Esophagus mucosa (tissue), 1 donor: ENCODE data around the gene INSR. TPM values are rescaled to one million over a fixed set of nuclear protein-coding genes. Genes with fewer than 3 reads are reported as not detected.
"Not testable (repeated sequence)": the region's sequence is repeated elsewhere in the genome, so short reads cannot be mapped to it uniquely, and the experiment has no call there.

Experiments
- ATAC-seq: fragments of 200-7000 bp; cut with Tn5 transposase; one replicate; pipeline ENCODE4 v1.9.1; 2020
- total RNA-seq: library from RNA; stranded (reverse); gene quantifications from one replicate; pipeline ENCODE4 v1.2.4, GENCODE V29; 2023
- donor health status: DM: yes; HTN: yes; CAD: no.

INSR gene
- total RNA-seq, 1 donor from 2014 or later = 6.9 TPM

DNA sequence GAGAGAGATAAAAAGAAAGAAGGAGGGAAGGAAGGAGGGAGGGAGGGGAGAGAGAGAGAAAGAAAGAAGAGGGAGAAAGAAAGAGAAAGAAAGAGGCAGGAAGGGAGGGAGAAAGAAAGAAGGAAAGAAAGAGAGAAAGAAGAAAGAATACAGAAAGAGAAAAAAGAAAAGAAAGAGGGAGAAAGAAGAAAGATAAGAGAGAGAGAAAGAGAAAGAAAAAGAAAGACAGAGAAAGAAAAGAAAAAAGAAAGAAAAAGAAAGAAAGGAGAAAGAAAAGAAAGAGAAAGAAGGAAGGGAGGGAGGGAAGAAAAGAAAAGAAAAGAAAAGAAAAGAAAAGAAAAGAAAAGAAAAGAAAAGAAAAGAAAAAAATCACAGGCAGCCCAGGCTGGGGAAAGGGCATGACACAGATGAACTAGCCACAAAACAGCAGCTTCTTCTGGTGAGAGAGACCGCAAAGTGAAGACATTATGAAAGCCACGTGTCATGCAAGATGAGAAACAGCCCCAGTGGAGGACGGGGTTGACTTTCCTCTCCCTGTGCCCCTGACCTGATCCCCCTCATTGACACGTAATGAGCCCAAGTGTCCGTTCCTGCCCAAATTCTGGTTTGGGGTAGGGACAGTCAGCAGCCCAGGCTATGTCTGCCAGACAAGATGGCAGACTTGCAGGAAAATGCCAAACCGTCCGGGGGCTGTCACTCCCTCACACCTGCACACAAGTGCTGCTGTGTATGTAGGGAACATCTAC is 102.1 kb downstream of the INSR start:
- no peak for ATAC-seq

DNA sequence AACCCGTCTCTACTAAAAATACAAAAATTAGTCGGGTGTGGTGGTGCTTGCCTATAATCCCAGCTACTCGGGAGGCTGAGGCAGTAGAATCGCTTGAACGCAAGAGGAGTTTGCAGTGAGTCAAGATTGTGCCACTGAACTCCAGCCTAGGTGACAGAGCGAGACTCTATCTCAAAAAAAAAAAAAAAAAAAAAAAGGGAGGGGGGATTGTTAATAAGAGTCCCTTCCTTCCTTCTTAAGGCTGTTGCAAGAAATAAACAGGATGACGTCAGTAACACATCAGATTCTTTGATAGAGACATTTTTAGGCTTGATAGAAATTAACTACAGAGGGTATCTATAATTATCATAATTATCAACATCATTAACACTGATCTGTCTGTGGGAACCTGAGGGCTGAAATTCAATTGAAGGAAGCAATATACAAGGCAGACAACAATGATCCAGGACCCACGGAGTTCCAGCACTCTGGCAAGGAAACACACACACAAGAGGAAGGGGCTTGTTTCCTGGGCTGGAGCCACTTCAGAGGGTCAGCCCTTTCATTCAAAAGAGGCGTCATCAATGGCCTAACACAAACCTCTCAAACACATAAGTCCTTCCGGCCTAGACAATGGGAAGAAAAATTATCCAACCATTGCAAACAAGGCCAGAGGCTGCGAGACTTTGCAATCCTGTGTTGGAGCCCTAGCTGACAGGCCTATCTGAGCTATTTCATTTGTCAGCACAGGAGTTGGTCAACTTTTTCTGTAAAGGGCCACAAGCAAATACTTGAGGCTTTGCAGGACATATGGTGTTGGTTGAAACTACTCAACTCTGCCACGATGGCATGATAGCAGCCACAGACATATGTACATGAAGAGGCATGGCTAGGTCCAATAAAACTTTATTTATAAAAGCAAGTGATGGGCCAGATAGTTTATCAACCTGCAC is 105.2 kb downstream of the INSR start:
- peak; percentile 60 for ATAC-seq

DNA sequence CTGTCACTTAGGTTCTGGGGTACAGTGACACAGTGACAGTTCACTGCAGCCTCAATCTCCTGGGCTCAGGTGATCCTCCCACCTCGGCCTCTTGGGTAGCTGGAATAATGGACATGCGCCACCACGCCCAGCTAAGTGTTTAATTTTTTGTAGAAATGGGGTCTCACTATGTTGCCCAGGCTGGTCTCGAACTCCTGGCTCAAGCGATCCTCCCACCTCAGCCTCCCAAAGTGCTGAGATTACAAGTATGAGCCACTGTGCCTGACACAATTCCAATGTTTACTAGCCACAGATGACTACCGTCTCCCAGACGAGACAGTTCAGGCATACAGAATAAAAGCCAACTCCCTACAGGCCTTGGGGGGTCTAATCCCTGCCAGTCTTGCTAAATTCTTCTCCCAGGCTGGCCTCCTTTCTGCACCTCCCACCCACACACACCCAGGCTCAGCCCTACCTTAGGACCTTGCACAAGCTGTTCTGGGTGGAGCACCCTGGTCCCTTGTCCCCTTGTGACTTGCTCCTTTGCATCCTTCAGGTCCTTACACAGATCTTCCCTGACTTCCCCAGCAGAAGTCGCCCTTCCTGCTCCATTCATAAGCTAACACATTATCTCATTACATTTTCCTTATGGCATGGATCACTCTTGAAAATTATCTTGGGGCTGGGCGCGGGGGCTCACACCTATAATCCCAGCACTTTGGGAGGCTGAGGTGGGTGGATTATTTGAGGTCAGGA is 106.4 kb downstream of the INSR start:
- ATAC-seq = no peak

DNA sequence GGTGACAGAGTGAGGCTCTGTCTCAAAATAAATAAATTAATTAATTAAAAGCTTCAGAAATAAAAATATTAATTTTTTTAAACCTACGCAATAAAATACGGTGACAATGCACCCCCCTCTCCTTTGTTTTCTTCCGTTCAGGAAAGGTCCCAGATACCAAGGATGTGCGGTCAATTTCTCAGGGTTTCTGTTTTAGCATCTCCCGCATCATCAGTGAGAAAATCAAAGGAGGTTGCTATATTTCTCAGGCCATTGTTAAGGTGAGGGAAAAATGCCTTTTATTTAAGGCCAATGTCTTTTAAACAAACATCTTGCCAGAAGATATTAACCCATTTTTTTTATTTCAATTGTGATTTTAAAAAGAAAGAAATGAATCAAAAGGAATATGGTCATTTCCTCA is 111.7 kb downstream of the INSR start:
- ATAC-seq = no peak

DNA sequence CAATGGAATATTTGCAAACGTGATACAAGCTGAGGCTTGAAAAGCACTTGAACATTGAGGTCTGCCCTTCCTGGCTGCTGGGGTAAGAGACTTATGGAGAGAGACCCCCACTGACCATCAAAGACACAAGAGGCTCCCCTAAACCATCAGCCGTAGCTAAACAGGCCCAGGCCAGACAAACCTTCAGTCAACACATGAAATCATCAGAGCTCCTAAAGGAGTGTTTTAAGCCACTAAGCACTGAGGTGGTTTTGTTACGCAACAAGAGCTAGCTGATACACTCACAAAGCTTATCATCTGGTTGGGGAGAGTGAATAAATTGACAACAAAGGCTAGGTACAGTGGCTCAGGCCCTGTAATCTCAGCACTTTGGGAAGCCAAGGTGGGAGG is 114.3 kb downstream of the INSR start:
- no peak for ATAC-seq

DNA sequence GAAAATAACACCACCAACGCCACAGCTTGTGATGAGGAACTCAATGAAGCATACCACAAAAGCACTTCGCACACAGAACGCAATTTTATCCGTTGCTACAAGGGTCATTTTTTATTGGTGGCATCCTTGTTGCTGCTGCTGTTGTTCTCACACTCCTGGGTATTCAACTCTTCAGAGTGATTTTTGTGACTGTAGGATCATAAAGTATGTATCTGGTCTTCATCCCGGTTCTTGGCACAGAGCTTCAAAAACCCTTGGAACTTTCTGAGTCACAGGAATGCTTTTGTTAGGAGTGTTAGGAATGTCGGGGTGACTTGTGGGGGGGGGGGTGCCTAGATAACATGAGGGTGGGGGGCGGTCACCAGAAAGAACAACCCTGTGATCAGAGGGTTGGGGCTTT is 116.3 kb downstream of the INSR start:
- no peak for ATAC-seq

DNA sequence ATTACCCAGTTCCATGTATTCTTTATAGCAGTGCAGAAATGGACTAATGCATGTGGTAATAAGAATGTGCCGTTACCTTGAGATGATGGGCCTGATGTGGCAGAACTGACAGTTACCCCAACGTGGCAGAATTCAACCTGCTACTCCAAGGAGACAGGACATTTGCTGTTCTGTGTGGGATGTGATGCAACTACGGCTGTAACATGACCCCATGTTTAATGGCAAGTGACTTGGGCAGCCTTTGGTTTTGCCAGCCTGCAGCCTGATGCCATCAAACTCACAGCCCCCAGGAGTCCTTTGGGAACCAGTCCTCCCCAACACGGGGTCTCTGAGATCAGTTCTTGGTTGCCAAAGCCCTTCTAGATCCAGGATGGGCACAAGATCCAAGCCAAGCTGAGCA is 117.4 kb downstream of the INSR start:
- ATAC-seq = no peak

DNA sequence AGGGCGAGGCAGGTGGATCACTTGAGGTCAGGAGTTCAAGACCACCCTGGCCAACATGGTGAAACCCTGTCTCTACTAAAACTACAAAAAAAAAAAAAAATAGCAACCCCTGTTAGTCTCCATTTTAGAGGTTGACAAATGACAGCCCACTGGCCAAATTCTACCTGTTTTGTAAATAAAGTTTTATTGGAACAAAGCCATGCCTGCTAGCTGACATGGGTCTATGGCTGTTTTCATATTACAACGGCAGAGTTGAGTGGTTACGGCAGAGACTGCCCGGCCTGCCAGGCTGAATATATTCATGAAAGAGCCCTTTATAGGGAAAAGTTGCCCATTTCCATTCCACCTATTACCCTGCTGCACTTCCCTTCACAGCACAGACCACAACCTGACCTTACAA is 121.4 kb downstream of the INSR start:
- ATAC-seq = no peak

DNA sequence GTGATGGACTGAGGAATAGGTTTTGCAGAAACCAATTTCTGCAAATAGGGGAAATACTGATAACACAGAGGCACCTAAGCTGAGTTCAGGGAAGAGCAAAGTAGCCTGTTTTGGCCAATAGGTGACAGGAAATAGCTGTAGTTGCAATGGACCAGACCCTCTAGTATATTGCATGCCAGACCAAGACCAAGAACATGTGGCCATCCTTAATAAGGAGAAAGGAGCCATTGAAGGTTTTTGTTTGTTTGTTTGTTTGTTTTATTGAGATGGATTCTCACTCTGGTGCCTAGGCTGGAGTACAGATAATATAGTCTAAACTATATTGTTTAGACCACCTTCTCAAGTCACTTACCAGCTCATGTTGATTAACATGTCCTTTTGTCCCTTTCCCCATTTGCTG is 123.2 kb downstream of the INSR start:
- ATAC-seq = no peak

DNA sequence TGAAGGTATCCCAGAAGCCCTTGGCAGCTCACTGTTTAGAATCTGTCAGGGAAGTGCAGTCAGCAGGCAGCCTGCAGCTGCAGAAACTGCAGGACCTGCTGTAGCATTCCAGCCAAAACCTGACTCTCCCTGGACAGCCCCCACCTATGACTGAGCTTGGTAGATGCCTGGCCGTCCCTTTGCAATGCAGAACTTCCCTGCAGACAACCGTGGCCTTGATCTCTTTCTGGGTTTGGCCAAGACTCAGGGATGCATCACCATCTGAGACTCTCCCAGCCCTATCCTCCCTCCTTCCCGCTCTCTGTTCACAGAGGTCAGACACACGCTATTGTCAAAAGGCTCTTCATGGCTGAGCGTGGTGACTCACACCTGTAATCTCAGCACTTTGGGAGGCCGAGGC is 125.3 kb downstream of the INSR start:
- no peak for ATAC-seq

DNA sequence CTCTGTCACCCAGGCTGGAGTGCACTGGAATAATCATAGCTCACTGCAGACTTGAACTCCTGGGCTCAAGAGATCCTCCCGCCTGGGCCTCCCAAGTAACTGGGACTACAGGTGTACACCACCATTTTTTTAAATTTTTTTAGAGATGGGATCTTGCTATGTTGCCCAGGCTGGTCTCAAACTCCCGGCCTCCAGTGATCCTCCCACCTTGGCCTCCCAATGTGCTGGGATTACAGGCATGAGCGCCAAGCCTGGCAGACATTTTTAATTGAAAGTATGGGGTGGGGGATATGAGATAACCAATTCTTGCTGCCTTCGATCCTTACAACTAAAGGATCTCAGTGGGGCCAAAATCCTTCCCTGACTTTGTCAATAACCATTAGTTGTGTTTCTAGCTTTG is 132.9 kb downstream of the INSR start:
- ATAC-seq = no peak

DNA sequence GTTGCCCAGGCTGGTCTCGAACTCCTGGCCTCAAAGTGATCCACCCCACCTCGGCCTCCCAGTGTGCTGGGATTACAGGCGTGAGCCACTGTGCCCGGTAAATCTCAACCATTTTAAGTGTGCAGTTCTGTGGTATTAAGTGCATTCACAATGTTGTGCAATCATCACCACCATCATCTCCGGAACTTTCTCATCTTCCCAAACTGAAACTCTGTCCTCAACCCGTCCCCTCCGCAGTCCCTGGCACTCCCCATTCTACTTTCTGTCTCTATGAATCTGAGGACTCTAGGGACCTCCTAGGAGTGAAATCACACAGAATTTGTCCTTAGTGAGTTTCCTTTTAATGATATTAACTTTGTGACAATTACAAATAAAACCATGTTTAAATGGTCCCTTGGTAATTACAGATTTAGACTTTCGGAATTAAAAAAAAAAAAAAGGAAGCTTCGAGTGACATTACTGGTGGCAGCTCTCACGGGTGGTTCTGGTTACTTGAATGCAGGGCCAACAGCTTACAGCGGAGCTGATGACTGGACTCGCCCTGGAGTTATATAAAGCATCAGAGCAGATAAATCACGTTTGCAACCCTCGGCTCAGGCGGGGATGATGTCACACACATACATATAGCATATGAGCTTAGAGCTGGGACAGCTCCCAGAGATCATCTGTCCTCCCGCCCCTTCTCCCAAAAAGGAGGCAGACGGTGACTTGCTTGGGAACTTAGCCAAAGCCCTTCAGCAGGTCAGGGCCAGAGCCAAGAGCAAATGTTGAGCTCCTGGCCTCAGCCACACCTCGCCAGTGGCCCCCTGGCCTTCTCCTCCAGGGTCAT is 134.9 kb downstream of the INSR start:
- no peak for ATAC-seq

DNA sequence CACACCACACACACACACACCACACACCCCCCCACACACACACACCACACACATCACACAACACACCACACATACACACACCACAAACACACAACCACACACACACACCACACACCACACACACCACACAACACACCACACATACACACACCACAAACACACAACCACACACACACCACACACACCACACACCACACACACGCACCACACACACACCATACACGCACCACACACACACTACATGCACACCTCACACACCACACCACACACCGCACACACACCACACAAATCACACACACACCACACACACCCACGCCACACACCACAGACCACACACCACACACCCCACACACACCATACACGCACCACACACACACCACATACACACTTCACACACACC is 141.2 kb downstream of the INSR start:
- ATAC-seq = no peak

DNA sequence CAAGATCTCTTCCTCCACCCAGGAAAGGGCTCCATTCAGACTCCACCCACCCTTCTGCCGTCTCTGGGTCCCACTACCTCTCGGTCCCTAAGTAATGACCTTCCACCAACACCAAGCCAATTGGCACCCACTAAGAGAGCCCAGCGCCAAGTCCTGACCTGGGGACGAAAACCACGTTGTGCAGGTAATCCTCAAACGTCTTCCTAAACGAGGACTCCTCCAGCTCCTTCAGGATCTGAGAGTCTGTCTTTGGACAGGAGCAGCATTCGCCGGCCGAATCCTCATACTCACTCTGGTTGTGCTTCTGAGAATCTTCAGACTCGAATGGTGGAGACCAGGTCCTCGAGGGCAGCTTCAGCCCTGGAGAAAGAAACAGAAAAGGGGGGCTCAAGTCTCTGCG is 141.6 kb downstream of the INSR start:
- ATAC-seq = no peak

DNA sequence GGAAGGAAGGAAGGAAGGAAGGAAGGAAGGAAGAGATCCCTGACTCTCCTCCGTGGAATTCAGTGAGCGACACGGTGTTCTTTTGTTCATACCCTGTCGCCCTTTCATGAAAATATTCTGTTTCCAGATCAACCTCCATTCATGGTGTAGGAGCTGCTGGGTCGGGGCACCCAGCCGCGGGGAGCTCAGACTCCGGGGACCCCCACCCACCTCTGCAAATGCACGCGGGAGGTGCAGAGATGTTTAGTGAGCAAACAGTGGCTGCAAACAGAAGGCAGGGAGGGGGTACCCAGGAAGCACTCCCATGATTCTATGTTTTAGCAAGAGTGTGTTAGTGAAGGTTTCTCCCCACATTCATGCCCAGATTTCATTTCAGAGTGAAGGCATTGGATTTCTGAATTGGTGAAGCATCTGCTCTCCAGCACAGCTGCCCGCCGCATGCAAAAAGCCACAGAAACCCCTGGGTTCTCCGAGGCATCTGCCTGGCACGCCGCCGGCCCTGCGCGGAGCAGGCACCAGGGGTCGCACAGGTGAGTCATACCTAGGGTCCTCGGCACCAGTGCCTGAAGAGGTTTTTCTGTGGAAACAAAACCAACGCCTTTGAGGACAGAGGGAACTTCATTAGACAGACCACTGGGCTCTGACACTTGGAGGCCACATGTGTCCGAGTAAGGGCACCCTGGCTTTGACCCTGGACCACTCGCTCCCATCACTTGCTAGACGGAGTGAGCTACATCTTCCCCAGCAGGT is 144.1 kb downstream of the INSR start:
- ATAC-seq = no peak

DNA sequence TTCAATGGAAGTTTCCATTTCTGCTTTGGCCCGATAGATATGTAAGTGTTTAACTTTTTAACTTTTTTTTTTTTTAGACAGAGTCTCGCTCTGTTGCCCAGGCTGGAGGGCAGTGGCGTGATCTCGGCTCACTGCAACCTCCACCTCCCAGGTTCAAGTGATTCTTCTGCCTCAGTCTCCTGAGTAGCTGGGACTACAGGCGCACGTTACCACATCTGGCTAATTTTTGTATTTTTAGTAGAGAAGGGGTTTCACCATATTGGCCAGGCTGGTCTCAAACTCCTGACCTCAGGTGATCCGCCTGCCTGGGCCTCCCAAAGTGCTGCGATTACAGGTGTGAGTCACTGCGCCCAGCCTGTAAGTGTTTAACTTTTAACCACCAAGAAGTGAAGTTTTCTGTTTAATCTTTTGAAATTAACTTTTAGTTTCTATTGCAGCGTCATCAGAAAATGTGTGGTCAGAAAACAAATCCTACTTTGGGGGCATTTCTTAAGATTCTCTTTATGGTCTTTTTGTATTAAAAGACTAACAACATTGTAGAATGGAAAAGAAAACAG is 147.0 kb downstream of the INSR start:
- ATAC-seq = not testable (repeated sequence)

DNA sequence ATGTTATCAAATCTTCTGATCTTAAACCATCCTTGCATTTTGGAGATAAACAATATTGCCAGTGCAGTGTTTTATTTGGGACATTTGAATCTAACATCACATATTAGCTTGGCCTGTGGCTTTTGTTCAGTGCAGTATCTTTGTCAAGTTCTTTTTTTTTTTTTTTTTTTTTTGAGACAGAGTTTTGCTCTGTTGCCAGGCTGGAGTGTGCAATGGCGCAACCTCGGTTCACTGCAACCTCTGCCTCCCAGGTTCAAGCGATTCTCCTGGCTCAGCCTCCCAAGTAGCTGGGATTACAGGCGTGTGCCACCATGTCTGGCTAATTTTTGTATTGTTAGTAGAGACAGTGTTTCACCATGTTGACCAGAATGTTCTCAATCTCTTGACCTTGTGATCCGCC is 148.1 kb downstream of the INSR start:
- ATAC-seq = not testable (repeated sequence)

DNA sequence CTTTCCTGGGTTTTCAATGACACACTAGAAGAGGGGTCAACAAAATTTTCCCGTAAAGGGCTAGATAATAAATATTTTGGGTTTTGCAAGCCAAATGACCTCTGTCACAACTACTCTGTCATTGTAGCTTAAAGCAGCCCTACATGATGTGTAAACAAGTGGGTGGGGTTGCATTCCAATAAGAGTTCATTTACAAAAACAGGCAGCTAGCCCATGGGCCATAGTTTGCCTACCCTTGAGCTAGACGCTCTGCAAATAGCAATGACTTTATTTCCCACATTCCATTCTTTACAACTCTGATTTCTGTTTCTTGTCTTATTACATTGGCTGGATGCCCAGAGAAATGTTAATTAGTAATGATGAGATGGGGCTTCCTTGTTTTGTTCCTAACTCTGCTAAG is 148.7 kb downstream of the INSR start:
- no peak for ATAC-seq

DNA sequence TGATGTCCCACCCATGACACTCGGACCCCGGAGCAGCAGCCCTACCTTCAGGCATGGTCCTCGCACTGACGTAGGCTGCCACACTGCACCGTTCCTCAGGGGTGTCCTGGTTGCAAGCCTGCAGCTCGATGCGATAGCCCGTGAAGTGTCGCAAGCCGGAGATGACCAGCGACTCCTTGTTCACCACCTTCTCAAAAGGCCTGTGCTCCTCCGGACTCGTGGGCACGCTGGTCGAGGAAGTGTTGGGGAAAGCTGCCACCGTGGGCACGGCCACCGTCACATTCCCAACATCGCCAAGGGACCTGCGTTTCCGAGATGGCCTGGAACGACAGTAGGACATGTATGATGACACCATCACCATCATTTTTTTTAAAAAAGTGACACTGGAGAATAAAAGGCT is 151.4 kb downstream of the INSR start:
- ATAC-seq = no peak

DNA sequence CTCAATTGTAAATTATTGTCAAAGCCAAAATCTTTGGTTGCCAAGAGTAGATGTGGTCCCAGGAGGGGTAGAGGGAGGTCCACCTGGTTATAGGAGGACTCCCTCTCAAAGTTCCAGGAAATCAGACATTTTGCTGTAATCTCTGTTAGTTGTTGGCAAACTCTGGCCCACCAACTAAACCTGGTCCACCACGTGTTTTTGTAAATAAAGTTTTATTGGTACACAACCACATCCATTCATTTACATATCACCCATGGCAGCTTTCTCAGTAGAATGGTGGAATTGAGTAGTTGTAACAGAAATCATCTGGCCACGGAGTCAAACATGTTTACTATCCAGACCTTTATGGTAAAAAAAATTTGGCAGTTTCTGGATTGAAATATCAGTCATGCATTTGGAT is 154.1 kb downstream of the INSR start:
- ATAC-seq = no peak

DNA sequence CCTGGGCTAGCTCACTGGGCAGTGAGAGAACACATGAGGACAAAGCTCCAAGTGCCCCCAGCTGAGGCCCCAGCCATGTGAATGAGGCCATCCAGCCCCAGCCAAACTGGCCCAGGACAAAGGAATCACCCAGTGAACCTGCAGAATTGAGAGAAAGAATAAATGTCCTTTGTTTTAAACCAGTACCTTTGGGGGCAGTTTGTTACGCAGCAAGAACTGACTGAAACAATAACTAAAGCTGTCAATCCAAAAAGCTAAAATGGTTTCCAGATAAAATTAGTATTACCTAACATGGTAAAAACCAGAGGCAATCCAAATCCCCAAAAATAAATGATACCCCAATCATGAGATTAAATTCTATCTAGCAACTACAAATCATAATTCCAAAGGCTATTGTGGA is 155.1 kb downstream of the INSR start:
- ATAC-seq = no peak
